Measurements from ENCODE around the gene PCNX2.

DNA sequence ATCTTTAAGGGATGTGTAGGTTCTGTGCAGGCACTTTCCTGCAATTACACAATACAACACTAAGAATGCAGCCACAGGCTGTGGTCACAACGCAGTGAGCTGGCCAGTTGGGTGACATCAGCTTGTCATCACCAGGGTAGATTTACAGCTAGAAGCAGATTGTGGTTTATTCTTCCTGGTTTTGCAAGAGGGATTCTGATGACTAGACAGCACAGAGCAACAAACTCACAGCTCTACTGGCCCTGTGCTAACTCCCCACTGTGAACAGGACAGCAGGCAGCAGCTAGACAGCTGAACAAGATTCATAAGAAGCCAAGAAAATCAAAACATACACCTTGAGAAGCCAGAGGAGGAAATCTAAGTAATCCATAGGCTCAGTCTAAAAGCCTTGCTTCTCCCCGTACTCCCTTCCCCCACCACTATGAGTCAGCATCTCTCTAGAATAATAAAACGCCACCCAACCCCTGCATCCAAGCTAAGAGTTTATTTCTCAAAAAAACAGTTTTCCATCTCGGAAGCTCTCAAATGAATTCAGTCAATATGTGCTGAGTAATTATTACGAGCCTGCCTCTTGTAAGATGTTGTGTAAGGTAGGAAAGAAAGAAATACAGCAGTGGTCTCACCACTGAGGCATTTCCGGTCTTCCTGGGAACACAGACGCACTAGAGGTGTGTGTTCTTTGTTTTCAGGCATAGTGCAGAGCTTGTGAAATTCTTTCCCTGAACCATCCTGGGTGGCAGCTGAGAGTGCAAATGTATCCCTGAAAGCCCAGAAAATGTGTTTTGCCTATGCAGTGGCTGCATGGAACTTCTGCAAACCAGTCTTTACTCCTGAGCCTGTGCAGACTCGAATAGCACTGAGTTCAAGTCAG is 182.3 kb downstream of the PCNX2 start:
- TF ChIP-seq CTCF (IDR thresholded peaks at IDR 0.05) (no peak), POLR2AphosphoS5 (IDR thresholded peaks at IDR 0.05) (peak; percentile 34), EP300 (IDR thresholded peaks at IDR 0.05) (no peak), POLR2A (IDR thresholded peaks at IDR 0.05) (no peak)
